Hepatocyte (in vitro differentiated cells): ENCODE data around the gene SDSL. TPM values are rescaled to one million over a fixed set of nuclear protein-coding genes. Genes with fewer than 3 reads are reported as not detected.
A peak's percentile ranks its signal among the peaks of the same experiment; 100 is the strongest.

Experiments
- DNase-seq: peaks from one replicate; pipeline ENCODE4 v3.0.0-alpha.2; 2016; ENCODE audit warnings: low spot score
- H2AFZ ChIP-seq: fragments of 200-600 bp; sonication (generic); 2 replicates; pipeline ENCODE4 v1.6.0; 2016; ENCODE audit warnings: antibody characterized with exemption, mild to moderate bottlenecking
- H3K27ac ChIP-seq: fragments of 200-600 bp; sonication (generic); 2 replicates; pipeline ENCODE4 v1.5.1; 2016; ENCODE audit warnings: mild to moderate bottlenecking
- H3K27me3 ChIP-seq: fragments of 200-600 bp; sonication (generic); 2 replicates; pipeline ENCODE4 v1.6.1; 2016
- H3K36me3 ChIP-seq: fragments of 200-600 bp; sonication (generic); replicated peaks from 2 replicates; pipeline ENCODE4 v1.5.1; 2016; ENCODE audit warnings: low read depth; ENCODE audit not compliant: insufficient read depth
- H3K4me1 ChIP-seq: fragments of 200-600 bp; sonication (generic); 2 replicates; pipeline ENCODE4 v1.5.1; 2016; ENCODE audit warnings: mild to moderate bottlenecking, moderate library complexity; ENCODE audit not compliant: insufficient read depth
- H3K4me2 ChIP-seq: fragments of 200-600 bp; sonication (generic); 2 replicates; pipeline ENCODE4 v1.6.0; 2016
- H3K4me3 ChIP-seq: fragments of 200-600 bp; sonication (generic); 2 replicates; pipeline ENCODE4 v1.5.1; 2016; ENCODE audit warnings: mild to moderate bottlenecking
- H3K79me2 ChIP-seq: fragments of 200-600 bp; sonication (generic); 2 replicates; pipeline ENCODE4 v1.6.0; 2017; ENCODE audit warnings: mild to moderate bottlenecking
- H3K9me2 ChIP-seq: fragments of 200-600 bp; sonication (generic); replicated peaks from 2 replicates; pipeline ENCODE4 v1.6.0; 2017; ENCODE audit warnings: mild to moderate bottlenecking; ENCODE audit not compliant: insufficient read depth
- H3K9me3 ChIP-seq: fragments of 200-600 bp; sonication (generic); 2 replicates; pipeline ENCODE4 v1.5.1; 2016; ENCODE audit warnings: low read depth, mild to moderate bottlenecking
- H4K20me1 ChIP-seq: fragments of 200-600 bp; sonication (generic); 2 replicates; pipeline ENCODE4 v1.6.0; 2016; ENCODE audit warnings: mild to moderate bottlenecking; ENCODE audit not compliant: insufficient read depth, poor library complexity, severe bottlenecking
- CTCF ChIP-seq: fragments of 200-600 bp; sonication (generic); IDR thresholded peaks from 2 replicates; pipeline ENCODE4 v1.5.1; 2016; ENCODE audit warnings: antibody characterized with exemption, mild to moderate bottlenecking; ENCODE audit not compliant: poor library complexity
- EZH2 ChIP-seq: fragments of 200-600 bp; sonication (generic); IDR thresholded peaks from 2 replicates; pipeline ENCODE4 v1.6.1; 2016; ENCODE audit warnings: antibody characterized with exemption, mild to moderate bottlenecking, borderline replicate concordance
- EZH2phosphoT487 ChIP-seq: fragments of 200-600 bp; sonication (generic); IDR thresholded peaks from one replicate; pipeline ENCODE4 v1.6.1; 2018; ENCODE audit warnings: antibody characterized with exemption, mild to moderate bottlenecking, low read depth, moderate library complexity; ENCODE audit not compliant: unreplicated experiment, severe bottlenecking
- WGBS: methylation state at CpG from one replicate; pipeline ENCODE4 v1.1.6; 2016; ENCODE audit warnings: low lambda C conversion rate; ENCODE audit errors: missing lambda C conversion rate; 5-methylcytosine and 5-hydroxymethylcytosine counted together
- polyA plus RNA-seq: library from polyadenylated mRNA; unstranded; fragments of >200 nt; fragmentation: Nextera tagmentation; extraction: Ambion mirVana; gene quantifications from 2 replicates; pipeline ENCODE4 v1.2.1, GENCODE V29; 2016
- total RNA-seq: library from RNA; depleted of rRNA; stranded (reverse); fragments of >200 nt; gene quantifications from 2 replicates; pipeline ENCODE4 v1.2.3, GENCODE V29; 2014

Gene SDSL
- total and polyA plus RNA-seq, 2 experiments from 2014 or later: 10.3 to 26.7 TPM

DNA sequence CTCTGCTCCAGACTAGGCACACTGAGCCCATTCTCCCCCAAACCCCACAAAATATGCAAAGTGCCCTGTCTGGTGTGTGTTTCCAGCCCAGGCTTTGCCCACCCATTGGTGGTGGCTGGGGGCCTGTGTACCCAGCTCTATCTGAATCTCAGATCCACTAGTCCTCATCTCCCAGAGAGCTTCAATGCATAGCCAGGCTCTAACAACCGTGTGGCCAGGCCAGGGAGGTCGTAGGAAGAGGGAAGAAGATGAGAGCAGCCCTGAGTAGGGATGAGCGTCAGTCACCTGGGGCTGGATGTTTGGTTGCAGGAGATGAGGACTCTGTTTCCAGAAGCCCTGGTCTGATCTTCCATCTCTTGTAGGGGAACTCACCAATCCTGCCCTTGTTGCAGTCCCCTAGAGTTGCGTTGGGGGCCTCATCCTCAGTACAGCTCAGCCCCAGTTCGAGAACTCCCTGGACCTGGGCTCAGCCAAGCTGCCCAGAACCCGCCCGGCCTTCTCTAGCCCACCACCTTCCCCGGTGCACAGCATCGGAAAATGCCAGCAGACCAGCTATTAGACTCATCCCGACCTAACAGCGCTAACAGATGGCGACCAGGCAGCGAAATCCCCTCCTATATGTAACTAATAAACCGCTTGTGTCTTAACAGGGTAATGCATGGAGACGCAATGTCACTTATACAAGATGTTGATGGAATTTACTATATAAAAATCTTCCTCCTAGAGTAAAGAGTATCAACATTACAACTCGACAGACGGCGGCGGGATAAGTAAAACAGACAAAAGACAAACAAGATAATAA lies 52.7 kb downstream of the SDSL start:
- Histone ChIP-seq H4K20me1 (no peaks in the 10 kb centered on the region), H3K27me3 (peaks cover 94% of the 10 kb centered on the region), H3K9me3 (no peaks in the 10 kb centered on the region), H3K27ac (no peak overlapping the region), H3K4me2 (no peak overlapping the region), H3K79me2 (no peaks in the 10 kb centered on the region), H2AFZ (no peak overlapping the region), H3K9me2 (no peaks in the 10 kb centered on the region), H3K36me3 (no peaks in the 10 kb centered on the region), H3K4me3 (no peak overlapping the region), H3K4me1 (no peaks in the 10 kb centered on the region)
- DNase-seq: no peak
- TF ChIP-seq CTCF: no peak
- TF ChIP-seq EZH2: no peak
- no peak for TF ChIP-seq EZH2phosphoT487
- WGBS: 8% methylated on average over 19 of the region's 19 CpGs

- peaks cover 94% of the 10 kb centered on the region for H3K27me3 ChIP-seq
- H3K9me3 ChIP-seq: no peaks in the 10 kb centered on the region
Measured at GRCh38 chr12:113475451-113476175, 53.4 kb downstream of the SDSL start.

GRCh38 chr12:113476176-113476986 lies 54.2 kb downstream of the SDSL start:
- no peaks in the 10 kb centered on the region for H3K36me3 ChIP-seq
- H3K9me2 ChIP-seq: no peaks in the 10 kb centered on the region
- H3K27me3 ChIP-seq: peaks cover 94% of the 10 kb centered on the region
- H3K9me3 ChIP-seq: no peaks in the 10 kb centered on the region
- TF ChIP-seq EZH2phosphoT487: peak; percentile 94
- TF ChIP-seq CTCF: no peak
- TF ChIP-seq EZH2: peak; percentile 100
- H2AFZ ChIP-seq: no peak overlapping the region
- H3K27ac ChIP-seq: no peak overlapping the region
- no peak for DNase-seq
- H3K4me1 ChIP-seq: no peaks in the 10 kb centered on the region
- no peak overlapping the region for H3K4me3 ChIP-seq
- WGBS: 2% methylated on average over 45 of the region's 58 CpGs
- H3K79me2 ChIP-seq: no peaks in the 10 kb centered on the region
- no peaks in the 10 kb centered on the region for H4K20me1 ChIP-seq
- H3K4me2 ChIP-seq: no peak overlapping the region

More at GRCh38 chr12:113475451-113476175, 53.4 kb downstream of the SDSL start:
- Histone ChIP-seq H3K27ac (no peak overlapping the region), H3K9me2 (no peaks in the 10 kb centered on the region), H3K36me3 (no peaks in the 10 kb centered on the region), H3K4me2 (no peak overlapping the region), H3K4me3 (no peak overlapping the region), H4K20me1 (no peaks in the 10 kb centered on the region), H3K4me1 (no peaks in the 10 kb centered on the region), H2AFZ (no peak overlapping the region), H3K79me2 (no peaks in the 10 kb centered on the region)
- DNase-seq: no peak
- WGBS: 1% methylated on average over 42 of the region's 50 CpGs
- TF ChIP-seq EZH2 (peak; percentile 82), CTCF (no peak), EZH2phosphoT487 (no peak)
